Activated naive CD4-positive, alpha-beta T cell treated with anti-CD3 and anti-CD28 coated beads, Interleukin-2, amount 50 U/mL, for 24 hours (primary cell): ENCODE results near the gene SEPTIN10.
"Not testable (repeated sequence)": the region's sequence is repeated elsewhere in the genome, so short reads cannot be mapped to it uniquely, and the experiment has no call there.

Experiments
- H3K27ac Mint-ChIP-seq: one replicate; pipeline ENCODE4 v1.8.0; 2021; ENCODE audit warnings: mild to moderate bottlenecking, mixed read lengths
- H3K27me3 Mint-ChIP-seq: one replicate; pipeline ENCODE4 v1.8.0; 2021; ENCODE audit warnings: mixed read lengths
- H3K36me3 Mint-ChIP-seq: one replicate; pipeline ENCODE4 v1.8.0; 2021; ENCODE audit warnings: mixed read lengths
- H3K4me1 Mint-ChIP-seq: one replicate; pipeline ENCODE4 v1.8.0; 2021; ENCODE audit warnings: mixed read lengths
- H3K4me3 Mint-ChIP-seq: one replicate; pipeline ENCODE4 v1.8.0; 2021; ENCODE audit warnings: mild to moderate bottlenecking, mixed read lengths
- H3K9me3 Mint-ChIP-seq: one replicate; pipeline ENCODE4 v1.8.0; 2021; ENCODE audit warnings: mixed read lengths

SEPTIN10 gene

GRCh38 chr2:109545828-109546713 is 67.7 kb downstream of the SEPTIN10 start:
- Mint-ChIP-seq H3K27me3 (no peaks in the 10 kb centered on the region), H3K9me3 (no peaks in the 10 kb centered on the region), H3K4me3 (no peak overlapping the region), H3K4me1 (no peaks in the 10 kb centered on the region), H3K36me3 (no peaks in the 10 kb centered on the region), H3K27ac (no peak overlapping the region)

DNA sequence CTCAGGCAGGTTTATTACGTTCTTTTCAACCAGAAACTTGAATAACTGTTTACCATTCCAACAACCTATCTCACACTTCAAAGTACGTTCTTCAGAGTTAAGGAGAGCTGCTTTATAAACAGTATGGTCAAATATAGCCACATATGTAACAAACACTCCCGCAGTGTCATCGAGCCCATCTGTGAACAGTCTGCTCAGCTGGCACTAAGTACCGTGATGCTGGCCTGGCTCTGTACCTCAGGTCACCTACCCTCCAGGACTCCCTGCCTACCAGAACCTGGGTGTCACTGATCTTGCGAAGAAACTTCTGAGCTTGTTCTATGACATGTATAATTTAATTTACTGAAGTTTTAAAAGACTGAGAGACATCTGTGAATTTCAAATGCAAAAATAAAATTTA is 71.4 kb downstream of the SEPTIN10 start:
- H3K27ac Mint-ChIP-seq = no peak overlapping the region
- H3K9me3 Mint-ChIP-seq = no peaks in the 10 kb centered on the region
- H3K27me3 Mint-ChIP-seq = no peaks in the 10 kb centered on the region
- H3K4me1 Mint-ChIP-seq = no peaks in the 10 kb centered on the region
- no peak overlapping the region for H3K4me3 Mint-ChIP-seq
- H3K36me3 Mint-ChIP-seq = no peaks in the 10 kb centered on the region

DNA sequence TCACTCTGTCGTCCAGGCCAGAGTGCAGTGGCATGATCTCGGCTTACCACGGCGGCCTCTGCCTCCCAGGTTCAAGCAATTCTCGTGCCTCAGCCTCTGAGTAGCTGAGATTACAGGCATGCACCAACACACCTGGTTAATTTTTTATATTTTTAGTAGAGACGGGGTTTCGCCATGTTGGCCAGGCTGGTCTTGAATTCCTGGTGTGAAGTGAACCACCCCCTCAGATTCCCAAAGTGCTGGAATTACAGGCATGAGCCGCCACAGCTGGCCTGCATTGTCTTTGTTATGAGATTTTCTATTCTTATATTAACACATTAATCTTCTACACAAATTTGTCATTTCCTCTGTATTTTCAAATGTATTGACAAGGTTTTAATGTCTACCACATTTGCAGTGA is 75.2 kb downstream of the SEPTIN10 start:
- no peak overlapping the region for H3K4me3 Mint-ChIP-seq
- no peaks in the 10 kb centered on the region for H3K27me3 Mint-ChIP-seq
- H3K9me3 Mint-ChIP-seq = no peaks in the 10 kb centered on the region
- H3K36me3 Mint-ChIP-seq = no peaks in the 10 kb centered on the region
- no peak overlapping the region for H3K27ac Mint-ChIP-seq
- H3K4me1 Mint-ChIP-seq = no peaks in the 10 kb centered on the region

- Mint-ChIP-seq H3K36me3 (no peaks in the 10 kb centered on the region), H3K27ac (no peak overlapping the region), H3K9me3 (no peaks in the 10 kb centered on the region), H3K4me1 (no peaks in the 10 kb centered on the region), H3K4me3 (no peak overlapping the region), H3K27me3 (no peaks in the 10 kb centered on the region)
Observed at GRCh38 chr2:109537565-109538222, 76.1 kb downstream of the SEPTIN10 start.

GRCh38 chr2:109536556-109536955 is 77.2 kb downstream of the SEPTIN10 start:
- not testable (repeated sequence) for H3K27me3 Mint-ChIP-seq, H3K36me3 Mint-ChIP-seq, H3K4me1 Mint-ChIP-seq, H3K4me3 Mint-ChIP-seq, H3K27ac Mint-ChIP-seq, H3K9me3 Mint-ChIP-seq

DNA sequence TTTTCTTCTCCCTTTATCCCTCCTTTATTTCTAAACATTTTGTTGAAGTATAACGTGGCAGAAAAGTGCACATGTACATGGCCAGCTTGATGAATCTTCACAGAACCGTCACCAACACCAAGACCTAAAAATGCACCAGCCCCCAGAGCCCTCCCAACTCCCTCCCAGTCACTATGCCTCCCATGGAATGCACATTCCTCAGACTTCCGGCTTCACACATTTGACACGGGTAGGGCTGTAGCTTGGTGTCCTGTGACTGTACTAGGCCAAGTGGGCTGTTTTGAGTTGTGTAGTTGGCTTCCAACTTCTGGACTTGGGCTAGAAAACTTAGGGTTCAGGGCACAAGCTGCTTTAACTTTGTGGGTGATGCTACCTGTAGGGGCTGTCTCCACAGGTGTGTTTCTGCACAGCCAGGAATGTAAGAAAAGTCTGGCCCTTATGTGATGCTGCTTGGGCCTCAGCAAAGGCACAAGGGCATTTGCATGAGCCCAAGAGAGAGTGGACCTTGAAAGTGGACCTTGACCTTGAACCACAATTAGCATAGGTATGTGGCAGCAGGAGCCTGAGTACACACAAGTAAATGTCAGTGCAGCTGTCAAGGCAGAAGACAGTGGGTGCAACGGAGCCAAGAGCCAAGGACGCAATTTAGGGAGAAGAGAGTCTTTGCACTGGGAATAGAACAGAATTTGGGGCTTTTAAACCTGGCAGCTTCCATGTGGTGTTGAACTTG is 78.4 kb downstream of the SEPTIN10 start:
- H3K27me3 Mint-ChIP-seq = no peaks in the 10 kb centered on the region
- H3K9me3 Mint-ChIP-seq = no peaks in the 10 kb centered on the region
- no peaks in the 10 kb centered on the region for H3K36me3 Mint-ChIP-seq
- no peak overlapping the region for H3K27ac Mint-ChIP-seq
- H3K4me1 Mint-ChIP-seq = no peaks in the 10 kb centered on the region
- H3K4me3 Mint-ChIP-seq = no peak overlapping the region

DNA sequence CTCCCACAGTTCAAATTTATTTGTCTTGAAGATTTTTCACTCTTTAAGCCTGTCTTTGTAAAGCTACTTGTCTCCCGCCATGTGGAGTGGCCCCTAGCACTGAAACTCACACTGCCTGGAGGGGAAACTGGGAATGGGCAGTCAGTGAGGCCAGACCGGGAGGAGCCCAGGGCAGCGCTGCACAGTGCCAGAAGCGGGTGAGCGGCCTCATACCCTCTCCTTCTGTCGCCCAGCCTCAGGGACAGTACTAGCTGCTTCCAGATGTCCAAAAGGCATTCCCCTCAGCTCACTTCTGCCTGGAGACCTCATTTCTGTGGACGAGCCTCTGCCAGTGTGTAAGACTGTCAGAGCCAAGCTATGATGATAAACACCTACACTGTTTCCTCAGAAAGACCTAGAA is 79.9 kb downstream of the SEPTIN10 start:
- H3K9me3 Mint-ChIP-seq = no peaks in the 10 kb centered on the region
- no peak overlapping the region for H3K4me3 Mint-ChIP-seq
- no peak overlapping the region for H3K27ac Mint-ChIP-seq
- H3K4me1 Mint-ChIP-seq = no peaks in the 10 kb centered on the region
- no peaks in the 10 kb centered on the region for H3K27me3 Mint-ChIP-seq
- H3K36me3 Mint-ChIP-seq = no peaks in the 10 kb centered on the region

GRCh38 chr2:109532728-109533076 is 81.1 kb downstream of the SEPTIN10 start:
- H3K4me3 Mint-ChIP-seq = no peak overlapping the region

DNA sequence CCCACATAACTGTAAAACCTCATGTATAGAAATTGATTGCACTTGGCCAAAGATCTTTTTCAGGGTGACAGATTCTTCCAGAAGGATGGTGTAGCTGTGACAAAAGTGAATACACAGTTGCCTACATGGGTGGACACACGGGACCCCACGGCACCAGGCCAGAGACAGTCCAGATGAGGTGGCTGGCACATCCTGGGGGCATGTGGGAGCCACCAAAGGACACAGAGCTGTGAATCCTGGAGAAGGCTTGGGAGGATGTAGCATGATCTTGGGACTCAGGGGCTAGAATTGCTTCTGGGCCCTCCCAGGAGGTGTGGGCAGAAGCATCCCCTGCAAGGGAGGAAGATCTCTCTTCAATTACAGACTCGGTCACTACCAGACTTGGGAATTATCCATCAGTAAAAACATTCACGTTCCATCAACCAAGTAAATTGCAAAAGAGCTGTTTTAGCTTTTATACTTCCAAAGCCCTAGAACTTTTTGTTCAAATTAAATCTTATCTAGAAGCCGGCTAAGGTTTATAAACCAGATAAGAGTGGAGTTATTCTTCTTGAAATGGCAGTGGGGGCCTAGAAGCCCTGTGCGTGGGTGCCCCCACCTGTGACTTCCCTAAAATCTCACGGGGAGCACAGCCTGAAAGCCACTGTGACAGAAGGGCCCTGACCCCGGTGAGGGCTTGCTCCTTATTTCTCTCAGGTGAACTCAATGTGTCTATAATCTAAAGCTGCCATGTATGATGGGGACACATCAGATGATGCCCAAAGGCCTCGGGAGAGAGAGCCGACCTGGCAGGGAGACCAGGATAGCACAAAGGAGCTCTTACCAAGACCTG is 81.7 kb downstream of the SEPTIN10 start:
- Mint-ChIP-seq H3K36me3 (no peaks in the 10 kb centered on the region), H3K4me1 (no peaks in the 10 kb centered on the region), H3K27me3 (no peaks in the 10 kb centered on the region), H3K27ac (no peak overlapping the region), H3K9me3 (no peaks in the 10 kb centered on the region), H3K4me3 (no peak overlapping the region)

More at GRCh38 chr2:109532728-109533076, 81.1 kb downstream of the SEPTIN10 start:
- Mint-ChIP-seq H3K27me3 (no peaks in the 10 kb centered on the region), H3K9me3 (no peaks in the 10 kb centered on the region), H3K27ac (no peak overlapping the region), H3K4me1 (no peaks in the 10 kb centered on the region), H3K36me3 (no peaks in the 10 kb centered on the region)

GRCh38 chr2:109531221-109531620 is 82.5 kb downstream of the SEPTIN10 start:
- Mint-ChIP-seq H3K27ac (no peak overlapping the region), H3K27me3 (no peaks in the 10 kb centered on the region), H3K36me3 (no peaks in the 10 kb centered on the region), H3K4me1 (no peaks in the 10 kb centered on the region), H3K9me3 (no peaks in the 10 kb centered on the region), H3K4me3 (no peak overlapping the region)

DNA sequence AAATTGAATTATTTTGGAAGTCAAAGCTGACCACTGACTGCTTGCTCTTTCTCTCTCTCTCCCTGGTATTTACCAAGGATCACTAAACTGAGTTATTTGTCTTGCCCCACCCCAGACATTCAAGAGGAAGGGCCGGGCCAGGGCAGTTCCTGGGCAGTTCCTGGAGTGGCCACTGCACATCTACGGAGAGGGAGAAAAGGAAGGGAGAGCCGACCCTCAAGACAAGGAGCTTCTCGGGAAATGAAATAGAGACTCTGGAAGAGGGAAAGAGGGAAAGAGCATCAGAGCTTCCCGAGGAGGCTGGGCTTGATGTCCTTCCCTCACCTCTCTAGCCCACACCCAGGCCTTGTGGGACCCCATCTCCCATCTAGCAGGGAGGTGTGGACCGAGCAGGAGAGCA is 83.1 kb downstream of the SEPTIN10 start:
- Mint-ChIP-seq H3K4me3 (no peak overlapping the region), H3K27ac (no peak overlapping the region), H3K36me3 (no peaks in the 10 kb centered on the region), H3K9me3 (no peaks in the 10 kb centered on the region), H3K27me3 (no peaks in the 10 kb centered on the region), H3K4me1 (no peaks in the 10 kb centered on the region)

DNA sequence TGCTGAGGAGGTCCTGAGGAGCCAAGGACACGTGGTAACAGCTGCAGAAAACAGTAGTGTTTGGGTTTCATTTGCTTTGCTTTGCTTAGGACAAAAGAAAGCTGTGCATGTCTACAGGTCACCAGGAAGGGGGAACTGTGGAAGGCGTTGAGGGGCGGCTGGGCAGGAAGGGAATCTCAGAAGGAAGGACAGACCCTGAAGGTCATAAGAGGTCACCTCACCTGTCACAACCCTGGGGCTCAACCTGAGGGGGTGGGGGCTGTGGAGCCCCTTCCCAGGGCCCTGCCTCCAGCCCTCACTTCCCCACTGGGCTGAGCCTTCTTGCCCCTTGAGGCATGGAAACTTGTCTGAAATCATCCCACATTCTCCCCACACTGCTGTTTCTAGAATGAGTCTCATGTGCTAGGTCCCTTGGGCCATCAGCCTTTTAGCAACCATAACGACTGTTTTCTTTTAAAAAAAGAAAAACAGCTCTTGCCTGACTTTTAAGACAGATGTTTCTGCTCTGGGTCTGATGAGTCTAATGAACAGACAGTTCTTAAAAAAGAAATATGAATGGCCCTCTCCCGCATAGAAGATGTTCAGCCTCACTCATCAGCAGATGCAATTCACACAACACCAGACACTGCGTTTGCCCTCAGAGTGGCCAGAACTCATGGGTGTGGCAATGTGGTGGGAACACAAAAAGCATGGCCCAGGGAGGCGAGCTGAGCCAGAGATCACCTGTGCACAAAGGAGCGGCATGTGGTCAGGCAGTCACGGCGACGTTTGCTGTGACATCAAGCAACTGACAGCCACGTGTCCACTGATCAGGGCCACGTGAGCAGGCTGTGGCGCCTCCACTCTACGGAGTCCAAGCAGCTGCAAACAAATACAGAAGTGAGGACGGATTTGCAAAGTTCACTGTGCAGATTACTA is 84.0 kb downstream of the SEPTIN10 start:
- Mint-ChIP-seq H3K36me3 (no peaks in the 10 kb centered on the region), H3K27me3 (no peaks in the 10 kb centered on the region), H3K4me1 (no peaks in the 10 kb centered on the region), H3K27ac (no peak overlapping the region), H3K9me3 (no peaks in the 10 kb centered on the region), H3K4me3 (no peak overlapping the region)

- H3K9me3 Mint-ChIP-seq = no peaks in the 10 kb centered on the region
- H3K4me1 Mint-ChIP-seq = no peaks in the 10 kb centered on the region
- no peaks in the 10 kb centered on the region for H3K36me3 Mint-ChIP-seq
- no peaks in the 10 kb centered on the region for H3K27me3 Mint-ChIP-seq
- no peak overlapping the region for H3K4me3 Mint-ChIP-seq
- no peak overlapping the region for H3K27ac Mint-ChIP-seq
Observed at GRCh38 chr2:109528811-109529501, 84.8 kb downstream of the SEPTIN10 start.
